H9 (cell line): Measurements from ENCODE around the gene RPL37. TPM values are rescaled to one million over a fixed set of nuclear protein-coding genes. Genes with fewer than 3 reads are reported as not detected.

Experiments used
- DNase-seq: peaks from one replicate; pipeline ENCODE4 v3.0.0-alpha.2; 2017
- H2AFZ ChIP-seq: one replicate; pipeline ENCODE4 v1.6.1; 2013; ENCODE audit warnings: mild to moderate bottlenecking, low read length, control low read depth, moderate library complexity
- H2AK5ac ChIP-seq: 2 replicates; pipeline ENCODE4 v1.6.1; 2013; ENCODE audit warnings: low read length, control low read depth, mixed read lengths; ENCODE audit not compliant: insufficient read length
- H2BK120ac ChIP-seq: one replicate; pipeline ENCODE4 v1.6.1; 2013; ENCODE audit warnings: low read depth, mild to moderate bottlenecking, low read length, control low read depth, inconsistent platforms; ENCODE audit not compliant: poor library complexity, severe bottlenecking
- H2BK12ac ChIP-seq: 2 replicates; pipeline ENCODE4 v1.6.1; 2013; ENCODE audit warnings: low read length, control low read depth, mixed read lengths, low read depth; ENCODE audit not compliant: insufficient read length
- H2BK15ac ChIP-seq: 2 replicates; pipeline ENCODE4 v1.6.1; 2013; ENCODE audit warnings: low read depth, low read length, control low read depth
- H2BK20ac ChIP-seq: one replicate; pipeline ENCODE4 v1.6.1; 2013; ENCODE audit warnings: low read depth, mild to moderate bottlenecking, low read length, control low read depth, inconsistent platforms; ENCODE audit not compliant: poor library complexity, severe bottlenecking
- H2BK5ac ChIP-seq: 2 replicates; pipeline ENCODE4 v1.6.1; 2013; ENCODE audit warnings: low read length, control low read depth, mixed read lengths; ENCODE audit not compliant: insufficient read length
- H3K14ac ChIP-seq: 2 replicates; pipeline ENCODE4 v1.6.1; 2013; ENCODE audit warnings: low read length, control low read depth; ENCODE audit not compliant: insufficient read depth
- H3K18ac ChIP-seq: 2 replicates; pipeline ENCODE4 v1.6.1; 2013; ENCODE audit warnings: low read depth, mild to moderate bottlenecking, mixed read lengths, low read length, control low read depth; ENCODE audit not compliant: insufficient read length
- H3K23ac ChIP-seq: 2 replicates; pipeline ENCODE4 v1.6.1; 2013; ENCODE audit warnings: low read length, control low read depth, mixed read lengths, low read depth; ENCODE audit not compliant: insufficient read length
- H3K23me2 ChIP-seq: 2 replicates; pipeline ENCODE4 v1.6.1; 2013; ENCODE audit warnings: low read depth, mild to moderate bottlenecking, mixed read lengths, low read length, control low read depth; ENCODE audit not compliant: insufficient read length, poor library complexity, severe bottlenecking
- H3K27ac ChIP-seq: 2 replicates; pipeline ENCODE4 v1.5.1; 2013; ENCODE audit warnings: low read length, control low read depth, mixed read lengths, low read depth; ENCODE audit not compliant: insufficient read length
- H3K27me3 ChIP-seq: 2 replicates; pipeline ENCODE4 v1.6.1; 2013; ENCODE audit warnings: low read length, control low read depth, inconsistent platforms; ENCODE audit not compliant: insufficient read depth
- H3K4ac ChIP-seq: 2 replicates; pipeline ENCODE4 v1.6.1; 2013; ENCODE audit warnings: low read depth, mild to moderate bottlenecking, control low read depth, inconsistent platforms, low read length, moderate library complexity
- H3K4me1 ChIP-seq: 2 replicates; pipeline ENCODE4 v1.6.1; 2013; ENCODE audit warnings: low read length, control low read depth, inconsistent platforms; ENCODE audit not compliant: insufficient read depth
- H3K4me2 ChIP-seq: 2 replicates; pipeline ENCODE4 v1.6.1; 2013; ENCODE audit warnings: low read length, control low read depth, mixed read lengths; ENCODE audit not compliant: insufficient read length, insufficient read depth
- H3K56ac ChIP-seq: 2 replicates; pipeline ENCODE4 v1.6.1; 2013; ENCODE audit warnings: low read depth, mild to moderate bottlenecking, mixed read lengths, low read length, control low read depth; ENCODE audit not compliant: insufficient read length
- H3K79me1 ChIP-seq: 2 replicates; pipeline ENCODE4 v1.6.1; 2013; ENCODE audit warnings: low read depth, mild to moderate bottlenecking, moderate library complexity, low read length, control low read depth, inconsistent platforms; ENCODE audit not compliant: insufficient read depth, poor library complexity, severe bottlenecking
- H3K79me2 ChIP-seq: 2 replicates; pipeline ENCODE4 v1.6.1; 2013; ENCODE audit warnings: low read length, control low read depth, inconsistent platforms; ENCODE audit not compliant: insufficient read depth
- H3K9ac ChIP-seq: 2 replicates; pipeline ENCODE4 v1.6.1; 2013; ENCODE audit warnings: low read length, control low read depth, mixed read lengths; ENCODE audit not compliant: insufficient read length; ENCODE audit errors: extremely low read depth
- H3K9me3 ChIP-seq: one replicate; pipeline ENCODE4 v1.6.1; 2013; ENCODE audit warnings: low read depth, low read length, inconsistent platforms; ENCODE audit not compliant: control insufficient read depth
- H3T11ph ChIP-seq: one replicate; pipeline ENCODE4 v1.6.1; 2013; ENCODE audit warnings: mild to moderate bottlenecking, low read length, control low read depth, inconsistent platforms
- H4K20me1 ChIP-seq: one replicate; pipeline ENCODE4 v1.6.1; 2013; ENCODE audit not compliant: control insufficient read depth, insufficient read length, insufficient read depth
- H4K5ac ChIP-seq: 2 replicates; pipeline ENCODE4 v1.6.1; 2013; ENCODE audit warnings: low read depth, mild to moderate bottlenecking, mixed read lengths, low read length, control low read depth; ENCODE audit not compliant: insufficient read length
- H4K8ac ChIP-seq: replicated peaks from 2 replicates; pipeline ENCODE4 v1.6.1; 2013; ENCODE audit warnings: low read length, control low read depth, mixed read lengths, low read depth; ENCODE audit not compliant: insufficient read length
- H4K91ac ChIP-seq: 2 replicates; pipeline ENCODE4 v1.6.1; 2013; ENCODE audit warnings: low read depth, mild to moderate bottlenecking, moderate library complexity, mixed read lengths, low read length, control low read depth; ENCODE audit not compliant: insufficient read length
- H3K27ac Mint-ChIP-seq, 3 experiments: 2 replicates in 2 of 3; 3 replicates in 1 of 3; pipeline ENCODE4 v1.8.0; 2020 to 2021; ENCODE audit warnings: mixed read lengths in 3 of 3, mild to moderate bottlenecking in 1 of 3, moderate library complexity in 1 of 3
- H3K27me3 Mint-ChIP-seq: 2 replicates; pipeline ENCODE4 v1.8.0; 2021; ENCODE audit warnings: low read depth, mild to moderate bottlenecking, moderate library complexity, mixed read lengths
- H3K36me3 Mint-ChIP-seq, 3 experiments: 2 replicates in 2 of 3; 3 replicates in 1 of 3; pipeline ENCODE4 v1.8.0; 2020 to 2021; ENCODE audit warnings: low read depth in 3 of 3, mixed read lengths in 3 of 3; ENCODE audit not compliant: insufficient read depth in 1 of 3
- H3K4me1 Mint-ChIP-seq, 2 experiments: 2 replicates each; pipeline ENCODE4 v1.8.0; 2020; ENCODE audit warnings: mixed read lengths in 2 of 2
- H3K4me3 Mint-ChIP-seq, 2 experiments: 2 replicates in 1 of 2; 3 replicates in 1 of 2; pipeline ENCODE4 v1.8.0; 2020 to 2021; ENCODE audit warnings: mild to moderate bottlenecking in 2 of 2, mixed read lengths in 2 of 2, moderate library complexity in 1 of 2
- H3K9me3 Mint-ChIP-seq, 2 experiments: 2 replicates in 1 of 2; 3 replicates in 1 of 2; pipeline ENCODE4 v1.8.0; 2020; ENCODE audit warnings: mild to moderate bottlenecking in 2 of 2, mixed read lengths in 2 of 2, moderate library complexity in 1 of 2
- WGBS: extraction: QIAGEN DNeasy Blood & Tissue Kit; methylation state at CpG from one replicate; pipeline ENCODE4 v1.1.7; 2013; ENCODE audit warnings: missing lambda C conversion rate, low lambda C conversion rate, mixed read lengths; ENCODE audit not compliant: insufficient read length; ENCODE audit errors: extremely low coverage; 5-methylcytosine and 5-hydroxymethylcytosine counted together
- total RNA-seq: library from RNA; stranded (reverse); gene quantifications from 2 replicates; pipeline ENCODE4 v1.2.1, GENCODE V29; 2021
- TF ChIP-seq, protein P1 (sequence below): fragments of 200-600 bp; sonication (generic); conservative IDR thresholded peaks from 3 replicates; pipeline ENCODE4 v1.8.0; 2021; ENCODE audit warnings: antibody characterized with exemption, mild to moderate bottlenecking

Gene RPL37
- total RNA-seq, 1 experiment from 2014 or later: 1,735 TPM

DNA sequence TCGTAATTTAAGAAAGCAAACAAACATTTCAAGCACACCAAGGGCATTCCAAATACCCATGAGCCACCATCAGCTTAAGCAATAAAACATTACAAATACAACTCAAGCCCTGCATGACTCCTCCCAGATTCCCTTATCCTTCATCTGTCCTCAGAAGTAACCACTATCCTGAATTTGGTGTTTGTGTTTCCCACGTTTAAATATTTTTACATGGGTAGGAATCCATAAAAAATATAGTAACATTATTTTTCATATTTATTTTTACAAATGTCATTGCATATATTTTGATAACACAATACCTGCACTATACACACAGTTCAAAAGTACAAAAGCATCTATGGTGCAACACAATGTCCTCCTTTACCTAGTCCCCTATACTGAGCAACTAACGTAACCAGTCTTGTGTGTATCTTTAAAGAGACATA, 43.3 kb downstream of the RPL37 start:
- Histone ChIP-seq H2BK5ac (no peak overlapping the region), H3K4me2 (no peak overlapping the region), H2BK12ac (no peak overlapping the region), H3K4me1 (no peaks in the 10 kb centered on the region; the same call in 1 of the 2 replicates), H3K9me3 (no peaks in the 10 kb centered on the region), H3K79me2 (peaks cover 54% of the 10 kb centered on the region; the same call in 1 of the 2 replicates), H4K91ac (no peak overlapping the region), H3K4ac (no peak overlapping the region), H3K9ac (no peak overlapping the region), H4K20me1 (no peaks in the 10 kb centered on the region), H3K27ac (no peak overlapping the region), H3K79me1 (no peaks in the 10 kb centered on the region), H4K8ac (no peak overlapping the region), H2BK15ac (no peak overlapping the region), H3K18ac (no peak overlapping the region), H2BK20ac (no peak overlapping the region), H2AK5ac (no peak overlapping the region), H3K23ac (no peak overlapping the region), H3K56ac (no peak overlapping the region), H2AFZ (no peak overlapping the region), H4K5ac (no peak overlapping the region), H2BK120ac (no peak overlapping the region), H3K27me3 (no peaks in the 10 kb centered on the region), H3K23me2 (no peaks in the 10 kb centered on the region), H3T11ph (no peak overlapping the region), H3K14ac (no peak overlapping the region)
- Mint-ChIP-seq H3K27me3 (no peaks in the 10 kb centered on the region), H3K36me3 (peaks cover 25 to 37% (median 27%) of the 10 kb centered on the region in 3 experiments), H3K27ac (no peak overlapping the region), H3K9me3 (peaks cover 2 to 6% of the 10 kb centered on the region in 2 experiments; a peak in 4 of 5 replicates), H3K4me3 (no peak overlapping the region), H3K4me1 (peaks cover 5 to 11% of the 10 kb centered on the region in 2 experiments)
- WGBS: no CpG with 5 or more reads among the region's 3 CpGs
- DNase-seq: no peak
- TF ChIP-seq, protein P1, sequence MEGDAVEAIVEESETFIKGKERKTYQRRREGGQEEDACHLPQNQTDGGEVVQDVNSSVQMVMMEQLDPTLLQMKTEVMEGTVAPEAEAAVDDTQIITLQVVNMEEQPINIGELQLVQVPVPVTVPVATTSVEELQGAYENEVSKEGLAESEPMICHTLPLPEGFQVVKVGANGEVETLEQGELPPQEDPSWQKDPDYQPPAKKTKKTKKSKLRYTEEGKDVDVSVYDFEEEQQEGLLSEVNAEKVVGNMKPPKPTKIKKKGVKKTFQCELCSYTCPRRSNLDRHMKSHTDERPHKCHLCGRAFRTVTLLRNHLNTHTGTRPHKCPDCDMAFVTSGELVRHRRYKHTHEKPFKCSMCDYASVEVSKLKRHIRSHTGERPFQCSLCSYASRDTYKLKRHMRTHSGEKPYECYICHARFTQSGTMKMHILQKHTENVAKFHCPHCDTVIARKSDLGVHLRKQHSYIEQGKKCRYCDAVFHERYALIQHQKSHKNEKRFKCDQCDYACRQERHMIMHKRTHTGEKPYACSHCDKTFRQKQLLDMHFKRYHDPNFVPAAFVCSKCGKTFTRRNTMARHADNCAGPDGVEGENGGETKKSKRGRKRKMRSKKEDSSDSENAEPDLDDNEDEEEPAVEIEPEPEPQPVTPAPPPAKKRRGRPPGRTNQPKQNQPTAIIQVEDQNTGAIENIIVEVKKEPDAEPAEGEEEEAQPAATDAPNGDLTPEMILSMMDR: no peak
